Measurements from ENCODE around the gene LSM3. TPM values are rescaled to one million over a fixed set of nuclear protein-coding genes. Genes with fewer than 3 reads are reported as not detected.

The LSM3 gene
- total and polyA plus RNA-seq, 7 donors, result 11.1 to 20.2 (median 14.1) TPM

- WGBS, 3 donors, result 74 to 78% (median 75%) methylated on average over 16 of the region's 16 CpGs
- TF ChIP-seq CTCF (IDR thresholded peaks at IDR 0.05), result no peak
- intact Hi-C loops (cut with DNase I), result no loop called here
- DNase-seq (no peak), ATAC-seq (no peak)
- no peaks in the 10 kb centered on the region for H3K27me3 ChIP-seq (ENCODE audit: insufficient read depth in 3 of 3, low read length in 2 of 3)
- H3K27ac ChIP-seq, result peak overlapping the region; percentile 93
- H3K9me3 ChIP-seq, result no peaks in the 10 kb centered on the region
- H3K4me1 ChIP-seq, result peaks cover 31% of the 10 kb centered on the region
- H3K4me3 ChIP-seq, result no peak overlapping the region
- H3K36me3 ChIP-seq (ENCODE audit: insufficient read depth in 1 of 2, low read depth in 1 of 2), result peaks cover 6 to 97% of the 10 kb centered on the region in 2 donors
Observed at GRCh38 chr3:14138109-14138877, 40.3 kb upstream of the LSM3 start.

- H3K27ac ChIP-seq, result no peak overlapping the region
- no peak for TF ChIP-seq CTCF (IDR thresholded peaks at IDR 0.05)
- peaks cover 4 to 90% of the 10 kb centered on the region in 2 donors for H3K36me3 ChIP-seq (ENCODE audit: insufficient read depth in 1 of 2, low read depth in 1 of 2)
- no peak for DNase-seq
- intact Hi-C loops (cut with DNase I), result no loop called here
- ATAC-seq, result no peak
- H3K27me3 ChIP-seq (ENCODE audit: insufficient read depth in 3 of 3, low read length in 2 of 3), result no peaks in the 10 kb centered on the region
- H3K4me1 ChIP-seq, result peaks cover 39% of the 10 kb centered on the region
- H3K4me3 ChIP-seq, result no peak overlapping the region
- H3K9me3 ChIP-seq, result no peaks in the 10 kb centered on the region
- WGBS, 3 donors, result 81 to 92% (median 85%) methylated on average over 14 of the region's 14 CpGs
Observed at GRCh38 chr3:14138878-14139655, 39.5 kb upstream of the LSM3 start.

DNA sequence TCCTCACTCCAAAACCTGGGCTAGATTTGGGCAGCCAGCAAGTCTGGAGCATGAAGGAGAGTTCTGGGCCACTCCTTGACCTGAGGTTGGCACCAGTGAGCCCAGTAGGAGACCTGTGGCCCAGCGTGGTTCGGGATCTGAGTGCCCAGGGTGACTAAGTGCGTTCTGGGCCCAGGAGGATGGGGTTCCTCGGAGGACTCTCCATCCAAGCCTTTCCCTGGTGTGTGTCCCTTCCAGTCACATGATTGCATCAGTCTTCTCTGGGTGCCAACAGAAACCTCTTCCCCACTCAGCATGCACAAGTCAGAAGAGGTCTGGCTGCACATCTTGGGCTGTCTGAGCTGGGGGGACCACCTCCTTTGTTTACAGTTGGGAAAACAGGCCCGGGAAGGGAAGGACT is 38.8 kb upstream of the LSM3 start:
- DNase-seq (no peak), ATAC-seq (no peak)
- H3K27me3 ChIP-seq (ENCODE audit: insufficient read depth in 3 of 3, low read length in 2 of 3), result no peaks in the 10 kb centered on the region
- H3K4me3 ChIP-seq, result no peak overlapping the region
- peaks cover 46% of the 10 kb centered on the region for H3K4me1 ChIP-seq
- H3K36me3 ChIP-seq (ENCODE audit: insufficient read depth in 1 of 2, low read depth in 1 of 2), result peaks cover 2 to 83% of the 10 kb centered on the region in 2 donors
- WGBS, 3 donors, result 80 to 89% (median 85%) methylated on average over 5 of the region's 5 CpGs
- TF ChIP-seq CTCF (IDR thresholded peaks at IDR 0.05), result no peak
- no peak overlapping the region for H3K27ac ChIP-seq
- intact Hi-C loops (cut with DNase I), result loop anchor here in 1 of 2 donors (5.0 kb wide), 1 partner anchor 38 kb away; the partner anchor contains the start of genes LSM3 and XPC
- no peaks in the 10 kb centered on the region for H3K9me3 ChIP-seq

DNA sequence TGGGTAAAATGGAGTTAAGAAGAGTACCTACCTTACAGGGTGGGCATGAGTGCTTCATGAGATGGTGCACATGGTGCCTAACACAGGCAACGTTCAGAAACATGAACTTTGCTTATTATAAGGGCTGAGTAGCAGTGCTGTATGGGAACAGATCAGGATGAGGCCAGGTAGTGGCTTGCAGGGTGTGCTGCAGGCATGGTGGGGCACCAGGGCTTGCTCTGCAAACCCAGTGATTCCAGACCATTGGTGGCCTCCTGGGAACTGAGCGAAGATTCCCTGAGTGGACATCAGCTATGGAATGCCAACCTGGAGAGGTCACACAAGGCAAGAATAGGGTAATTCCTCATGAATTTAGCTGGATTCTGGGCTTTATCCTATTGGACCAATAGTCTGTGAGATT is 37.9 kb upstream of the LSM3 start:
- Histone ChIP-seq H3K4me1 (peaks cover 52% of the 10 kb centered on the region), H3K9me3 (no peaks in the 10 kb centered on the region), H3K4me3 (no peak overlapping the region), H3K36me3 (ENCODE audit: insufficient read depth in 1 of 2, low read depth in 1 of 2) (peaks cover 0 to 80% of the 10 kb centered on the region in 2 donors), H3K27me3 (ENCODE audit: insufficient read depth in 3 of 3, low read length in 2 of 3) (no peaks in the 10 kb centered on the region), H3K27ac (peak overlapping the region; percentile 46)
- TF ChIP-seq CTCF (IDR thresholded peaks at IDR 0.05), result no peak
- intact Hi-C loops (cut with DNase I), result loop anchor here in 1 of 2 donors (5.0 kb wide), 1 partner anchor 37 kb away; the partner anchor contains the start of genes LSM3 and XPC
- no peak for ATAC-seq
- WGBS, 3 donors, result 53 to 79% (median 68%) methylated on average over 2 of the region's 2 CpGs
- no peak for DNase-seq
